HepG2 (cell line): Measurements from ENCODE around the gene P4HB. TPM values are rescaled to one million over a fixed set of nuclear protein-coding genes. Genes with fewer than 3 reads are reported as not detected.

ENCODE experiments used
- CBX2 ChIP-seq, 2 experiments: fragments of 200-600 bp in 1 of 2; sonication (generic); formaldehyde crosslinking in 1 of 2; IDR thresholded peaks; 2 replicates each; pipeline versions ENCODE4 v1.7.0 to v1.8.1; 2018 to 2022; ENCODE audit warnings: low read depth in 2 of 2, low read length in 1 of 2, mild to moderate bottlenecking in 1 of 2, missing genetic modification reagents in 1 of 2
- CEBPB ChIP-seq: IDR thresholded peaks from 2 replicates; pipeline ENCODE4 v1.6.1; 2011; ENCODE audit warnings: low read depth, low read length, improper control_type of control experiment, borderline replicate concordance
- ETS1 ChIP-seq: sonication (generic); formaldehyde crosslinking; IDR thresholded peaks from 2 replicates; pipeline ENCODE4 v1.4.0; 2020; ENCODE audit warnings: missing genetic modification reagents
- FOSL2 ChIP-seq: sonication (generic); formaldehyde crosslinking; IDR thresholded peaks from 2 replicates; pipeline ENCODE4 v1.4.0; 2020; ENCODE audit warnings: missing genetic modification reagents
- FUBP1 ChIP-seq: sonication (generic); formaldehyde crosslinking; IDR thresholded peaks from 2 replicates; pipeline ENCODE4 v1.5.1; 2020; ENCODE audit warnings: missing genetic modification reagents, mild to moderate bottlenecking, borderline replicate concordance
- PHF8 ChIP-seq: sonication (generic); formaldehyde crosslinking; IDR thresholded peaks from 2 replicates; pipeline ENCODE4 v1.5.0; 2020; ENCODE audit warnings: missing genetic modification reagents
- RFX1 ChIP-seq: fragments of 450-650 bp; IDR thresholded peaks from 2 replicates; pipeline ENCODE4 v1.6.1; 2017
- SRY ChIP-seq: sonication (generic); formaldehyde crosslinking; IDR thresholded peaks from 2 replicates; pipeline ENCODE4 v1.8.0; 2022; ENCODE audit warnings: mild to moderate bottlenecking, missing genetic modification reagents
- YEATS4 ChIP-seq: sonication (generic); formaldehyde crosslinking; IDR thresholded peaks from 2 replicates; pipeline ENCODE4 v1.4.0; 2020; ENCODE audit warnings: missing genetic modification reagents, borderline replicate concordance
- ZFP36L2 ChIP-seq: sonication (generic); formaldehyde crosslinking; IDR thresholded peaks from 2 replicates; pipeline ENCODE4 v1.4.0; 2020; ENCODE audit warnings: missing genetic modification reagents
- ZNF207 ChIP-seq: fragments of 450-650 bp; IDR thresholded peaks from 2 replicates; pipeline ENCODE4 v1.6.1; 2016; ENCODE audit warnings: antibody characterized with exemption, borderline replicate concordance
- ZNF234 ChIP-seq: sonication (generic); formaldehyde crosslinking; conservative IDR thresholded peaks from 2 replicates; pipeline ENCODE4 v1.5.1; 2020; ENCODE audit warnings: mild to moderate bottlenecking, missing genetic modification reagents
- ZNF235 ChIP-seq: sonication (generic); formaldehyde crosslinking; IDR thresholded peaks from 2 replicates; pipeline ENCODE4 v1.8.1; 2023; ENCODE audit warnings: mild to moderate bottlenecking, missing genetic modification reagents, borderline replicate concordance
- ZNF264 ChIP-seq: sonication (generic); formaldehyde crosslinking; IDR thresholded peaks from 2 replicates; pipeline ENCODE4 v1.4.0; 2020; ENCODE audit warnings: missing genetic modification reagents
- ZNF354B ChIP-seq: sonication (generic); formaldehyde crosslinking; IDR thresholded peaks from 2 replicates; pipeline ENCODE4 v1.8.0; 2022; ENCODE audit warnings: mild to moderate bottlenecking, missing genetic modification reagents
- ZNF468 ChIP-seq: sonication (generic); formaldehyde crosslinking; IDR thresholded peaks from 2 replicates; pipeline ENCODE4 v1.8.0; 2022; ENCODE audit warnings: mild to moderate bottlenecking, moderate library complexity, missing genetic modification reagents
- ZNF557 ChIP-seq: sonication (generic); formaldehyde crosslinking; IDR thresholded peaks from 2 replicates; pipeline ENCODE4 v1.4.0; 2020; ENCODE audit warnings: missing genetic modification reagents
- polyA plus RNA-seq, 8 experiments: library from polyadenylated mRNA; depleted of rRNA in 3 of 8; stranded (reverse) in 7 of 8; unstranded in 1 of 8; fragments of >200 nt; fragmentation: Illumina TruSeq in 4 of 8; extraction: Trizol in 4 of 8; gene quantifications; 2 replicates each; pipeline versions ENCODE4 v1.2.1 to v1.2.3, GENCODE V29; 2011 to 2016; ENCODE audit warnings: low read depth in 4 of 8, missing spikeins in 1 of 8, mixed read lengths in 1 of 8; ENCODE audit not compliant: insufficient read depth in 1 of 8
- total RNA-seq, 5 experiments: library from RNA; depleted of rRNA; stranded (reverse); fragments of >200 nt; fragmentation: Illumina TruSeq; extraction: Trizol; gene quantifications; 2 replicates each; pipeline ENCODE4 v1.2.3, GENCODE V29; 2016; ENCODE audit warnings: low read depth in 1 of 5
- TF ChIP-seq, protein P1 (sequence below): sonication (generic); formaldehyde crosslinking; IDR thresholded peaks from 2 replicates; pipeline ENCODE4 v1.5.1; 2020; ENCODE audit warnings: mild to moderate bottlenecking, missing genetic modification reagents
- TF ChIP-seq, protein P2 (sequence below): sonication (generic); formaldehyde crosslinking; IDR thresholded peaks from 2 replicates; pipeline ENCODE4 v1.8.0; 2023; ENCODE audit warnings: mild to moderate bottlenecking, missing genetic modification reagents
- TF ChIP-seq, protein P3 (sequence below): sonication (generic); formaldehyde crosslinking; conservative IDR thresholded peaks from 2 replicates; pipeline ENCODE4 v1.8.0; 2022; ENCODE audit warnings: missing genetic modification reagents

P4HB gene
- total and polyA plus RNA-seq, 2 of the 13 experiments (the other 11 are each of a cell fraction or from before 2014, with no cell fraction given): 185 to 782 TPM

GRCh38 chr17:81859906-81860755 is at the start of gene P4HB (continued):
- TF ChIP-seq FUBP1 (CRISPR knock-in tag): no peak
- no peak for TF ChIP-seq FOSL2 (CRISPR knock-in tag)
- TF ChIP-seq ZNF264 (CRISPR knock-in tag): no peak; the same call in 1 of the 2 replicates
- peak; percentile 12; the same call in 1 of the 2 replicates for TF ChIP-seq SRY
- no peak for TF ChIP-seq ETS1 (CRISPR knock-in tag)
- no peak for TF ChIP-seq CBX2 (IDR thresholded peaks at IDR 0.05; ENCODE audit: low read depth, low read length)
- TF ChIP-seq CBX2 (CRISPR knock-in tag; IDR thresholded peaks at IDR 0.05; ENCODE audit: low read depth): no peak
- TF ChIP-seq ZNF207: no peak
- TF ChIP-seq ZNF235 (CRISPR knock-in tag): no peak
- no peak for TF ChIP-seq YEATS4
- TF ChIP-seq PHF8 (CRISPR knock-in tag): peak; percentile 80
- TF ChIP-seq RFX1: no peak
- peak; percentile 56; the same call in 1 of the 2 replicates for TF ChIP-seq ZFP36L2
- no peak for TF ChIP-seq CEBPB
- TF ChIP-seq, protein P1, sequence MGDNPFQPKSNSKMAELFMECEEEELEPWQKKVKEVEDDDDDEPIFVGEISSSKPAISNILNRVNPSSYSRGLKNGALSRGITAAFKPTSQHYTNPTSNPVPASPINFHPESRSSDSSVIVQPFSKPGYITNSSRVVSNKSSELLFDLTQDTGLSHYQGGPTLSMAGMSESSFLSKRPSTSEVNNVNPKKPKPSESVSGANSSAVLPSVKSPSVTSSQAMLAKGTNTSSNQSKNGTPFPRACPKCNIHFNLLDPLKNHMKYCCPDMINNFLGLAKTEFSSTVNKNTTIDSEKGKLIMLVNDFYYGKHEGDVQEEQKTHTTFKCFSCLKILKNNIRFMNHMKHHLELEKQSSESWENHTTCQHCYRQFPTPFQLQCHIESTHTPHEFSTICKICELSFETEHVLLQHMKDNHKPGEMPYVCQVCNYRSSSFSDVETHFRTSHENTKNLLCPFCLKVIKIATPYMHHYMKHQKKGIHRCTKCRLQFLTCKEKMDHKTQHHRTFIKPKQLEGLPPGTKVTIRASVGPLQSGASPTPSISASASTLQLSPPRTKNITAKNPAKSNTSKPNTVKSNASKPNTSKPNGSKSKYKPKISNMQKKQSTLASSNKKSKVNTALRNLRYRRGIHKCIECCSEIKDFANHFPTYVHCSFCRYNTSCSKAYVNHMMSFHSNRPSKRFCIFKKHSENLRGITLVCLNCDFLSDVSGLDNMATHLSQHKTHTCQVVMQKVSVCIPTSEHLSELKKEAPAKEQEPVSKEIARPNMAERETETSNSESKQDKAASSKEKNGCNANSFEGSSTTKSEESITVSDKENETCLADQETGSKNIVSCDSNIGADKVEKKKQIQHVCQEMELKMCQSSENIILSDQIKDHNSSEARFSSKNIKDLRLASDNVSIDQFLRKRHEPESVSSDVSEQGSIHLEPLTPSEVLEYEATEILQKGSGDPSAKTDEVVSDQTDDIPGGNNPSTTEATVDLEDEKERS (CRISPR knock-in tag): peak; percentile 43
- TF ChIP-seq, protein P2, sequence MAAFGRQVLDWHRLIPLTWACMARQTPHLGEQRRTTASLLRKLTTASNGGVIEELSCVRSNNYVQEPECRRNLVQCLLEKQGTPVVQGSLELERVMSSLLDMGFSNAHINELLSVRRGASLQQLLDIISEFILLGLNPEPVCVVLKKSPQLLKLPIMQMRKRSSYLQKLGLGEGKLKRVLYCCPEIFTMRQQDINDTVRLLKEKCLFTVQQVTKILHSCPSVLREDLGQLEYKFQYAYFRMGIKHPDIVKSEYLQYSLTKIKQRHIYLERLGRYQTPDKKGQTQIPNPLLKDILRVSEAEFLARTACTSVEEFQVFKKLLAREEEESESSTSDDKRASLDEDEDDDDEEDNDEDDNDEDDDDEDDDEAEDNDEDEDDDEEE (CRISPR knock-in tag): peak; percentile 48; the same call in 1 of the 2 replicates
- TF ChIP-seq ZNF234 (CRISPR knock-in tag): no peak
- peak; percentile 78; the same call in 1 of the 2 replicates for TF ChIP-seq ZNF468 (CRISPR knock-in tag)
- TF ChIP-seq, protein P3, sequence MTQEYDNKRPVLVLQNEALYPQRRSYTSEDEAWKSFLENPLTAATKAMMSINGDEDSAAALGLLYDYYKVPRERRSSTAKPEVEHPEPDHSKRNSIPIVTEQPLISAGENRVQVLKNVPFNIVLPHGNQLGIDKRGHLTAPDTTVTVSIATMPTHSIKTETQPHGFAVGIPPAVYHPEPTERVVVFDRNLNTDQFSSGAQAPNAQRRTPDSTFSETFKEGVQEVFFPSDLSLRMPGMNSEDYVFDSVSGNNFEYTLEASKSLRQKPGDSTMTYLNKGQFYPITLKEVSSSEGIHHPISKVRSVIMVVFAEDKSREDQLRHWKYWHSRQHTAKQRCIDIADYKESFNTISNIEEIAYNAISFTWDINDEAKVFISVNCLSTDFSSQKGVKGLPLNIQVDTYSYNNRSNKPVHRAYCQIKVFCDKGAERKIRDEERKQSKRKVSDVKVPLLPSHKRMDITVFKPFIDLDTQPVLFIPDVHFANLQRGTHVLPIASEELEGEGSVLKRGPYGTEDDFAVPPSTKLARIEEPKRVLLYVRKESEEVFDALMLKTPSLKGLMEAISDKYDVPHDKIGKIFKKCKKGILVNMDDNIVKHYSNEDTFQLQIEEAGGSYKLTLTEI (CRISPR knock-in tag): no peak
- no peak for TF ChIP-seq ZNF557
- TF ChIP-seq ZNF354B (CRISPR knock-in tag): no peak
